Measurements from ENCODE around the gene UAP1L1. TPM values are rescaled to one million over a fixed set of nuclear protein-coding genes. Genes with fewer than 3 reads are reported as not detected.
"Not testable (repeated sequence)": the region's sequence is repeated elsewhere in the genome, so short reads cannot be mapped to it uniquely, and the experiment has no call there.

Gene UAP1L1
- total RNA-seq, 2 experiments from 2014 or later, result 49.8 to 50.1 TPM

GRCh38 chr9:137115394-137116026 lies 38.2 kb downstream of the UAP1L1 start:
- H3K36me3 Mint-ChIP-seq (ENCODE audit: low read depth), result peaks cover 12% of the 10 kb centered on the region
- peak overlapping the region; percentile 56 for H3K4me3 Mint-ChIP-seq
- peaks cover 10% of the 10 kb centered on the region for H3K4me1 Mint-ChIP-seq (ENCODE audit: low read depth)
- ChIA-PET CTCF (interaction anchor here (0.6 to 2.4 kb wide), 4 partner anchors 11 to 121 kb away, joined by 3 to 14 read pairs (median 4); partner anchors contain the start of gene RNF224), POLR2A (interaction anchor here (0.5 to 1.6 kb wide), 9 partner anchors 12 to 216 kb away, joined by 3 to 8 read pairs (median 3); partner anchors contain the start of gene RNF224)
- TF ChIP-seq, protein P1, sequence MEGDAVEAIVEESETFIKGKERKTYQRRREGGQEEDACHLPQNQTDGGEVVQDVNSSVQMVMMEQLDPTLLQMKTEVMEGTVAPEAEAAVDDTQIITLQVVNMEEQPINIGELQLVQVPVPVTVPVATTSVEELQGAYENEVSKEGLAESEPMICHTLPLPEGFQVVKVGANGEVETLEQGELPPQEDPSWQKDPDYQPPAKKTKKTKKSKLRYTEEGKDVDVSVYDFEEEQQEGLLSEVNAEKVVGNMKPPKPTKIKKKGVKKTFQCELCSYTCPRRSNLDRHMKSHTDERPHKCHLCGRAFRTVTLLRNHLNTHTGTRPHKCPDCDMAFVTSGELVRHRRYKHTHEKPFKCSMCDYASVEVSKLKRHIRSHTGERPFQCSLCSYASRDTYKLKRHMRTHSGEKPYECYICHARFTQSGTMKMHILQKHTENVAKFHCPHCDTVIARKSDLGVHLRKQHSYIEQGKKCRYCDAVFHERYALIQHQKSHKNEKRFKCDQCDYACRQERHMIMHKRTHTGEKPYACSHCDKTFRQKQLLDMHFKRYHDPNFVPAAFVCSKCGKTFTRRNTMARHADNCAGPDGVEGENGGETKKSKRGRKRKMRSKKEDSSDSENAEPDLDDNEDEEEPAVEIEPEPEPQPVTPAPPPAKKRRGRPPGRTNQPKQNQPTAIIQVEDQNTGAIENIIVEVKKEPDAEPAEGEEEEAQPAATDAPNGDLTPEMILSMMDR (IDR thresholded peaks at IDR 0.05), result no peak
- DNase-seq (no peak), ATAC-seq (no peak)
- no peak overlapping the region for H3K27ac Mint-ChIP-seq
- H3K9me3 Mint-ChIP-seq, result no peaks in the 10 kb centered on the region
- no peaks in the 10 kb centered on the region for H3K27me3 Mint-ChIP-seq
- intact Hi-C loops (cut with micrococcal nuclease), result no loop called here

DNA sequence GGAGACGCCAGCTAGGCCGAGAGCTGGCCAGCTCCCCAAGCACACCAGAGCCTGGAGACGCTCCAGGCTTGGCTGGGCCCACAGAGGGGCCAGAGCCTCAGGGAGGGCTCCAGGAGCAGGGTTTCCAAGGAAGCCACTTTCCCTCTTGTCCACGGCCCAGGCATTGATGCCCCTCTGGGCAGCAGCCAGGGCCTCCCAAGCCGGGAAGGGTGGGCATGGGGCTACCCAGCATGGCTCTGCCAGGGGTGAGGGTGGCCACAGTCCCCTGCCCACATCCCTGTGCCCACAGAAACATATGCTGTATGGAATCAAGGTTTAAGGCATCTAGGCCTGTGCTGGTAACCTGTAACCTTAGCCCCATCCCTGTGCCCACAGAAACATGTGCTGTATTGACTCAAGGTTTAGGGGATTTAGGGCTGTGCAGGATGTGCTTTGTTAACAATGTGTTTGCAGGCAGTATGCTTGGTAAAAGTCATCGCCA lies 38.8 kb downstream of the UAP1L1 start:
- DNase-seq (no peak), ATAC-seq (no peak)
- Mint-ChIP-seq H3K4me3 (peak overlapping the region; percentile 56), H3K27ac (no peak overlapping the region), H3K36me3 (ENCODE audit: low read depth) (peaks cover 8% of the 10 kb centered on the region), H3K4me1 (ENCODE audit: low read depth) (peaks cover 10% of the 10 kb centered on the region), H3K27me3 (no peaks in the 10 kb centered on the region), H3K9me3 (no peaks in the 10 kb centered on the region)
- ChIA-PET CTCF (no interaction called here), POLR2A (interaction anchor here (0.5 to 1.6 kb wide), 4 partner anchors 13 to 216 kb away, joined by 3 to 4 read pairs (median 4); no protein-coding TSS in a partner anchor)
- TF ChIP-seq, protein P1 (IDR thresholded peaks at IDR 0.05), result no peak
- intact Hi-C loops (cut with micrococcal nuclease), result no loop called here

- Mint-ChIP-seq H3K4me3 (no peak overlapping the region), H3K4me1 (ENCODE audit: low read depth) (peaks cover 10% of the 10 kb centered on the region), H3K9me3 (no peaks in the 10 kb centered on the region), H3K27ac (no peak overlapping the region), H3K36me3 (ENCODE audit: low read depth) (peaks cover 8% of the 10 kb centered on the region), H3K27me3 (no peaks in the 10 kb centered on the region)
- intact Hi-C loops (cut with micrococcal nuclease), result no loop called here
- TF ChIP-seq, protein P1 (IDR thresholded peaks at IDR 0.05), result no peak
- ATAC-seq (no peak), DNase-seq (no peak)
- ChIA-PET CTCF (interaction anchor here (1.6 kb wide), 1 partner anchor 22 kb away, joined by 3 read pairs; the partner anchor contains the start of gene GRIN1), POLR2A (interaction anchor here (1.6 kb wide), 1 partner anchor 92 kb away, joined by 3 read pairs; no protein-coding TSS in a partner anchor)
Measured at GRCh38 chr9:137116728-137117127, 39.4 kb downstream of the UAP1L1 start.

- POLR2A ChIA-PET, result interaction anchor here (1.6 kb wide), 1 partner anchor 91 kb away, joined by 3 read pairs; no protein-coding TSS in a partner anchor
- Mint-ChIP-seq H3K36me3 (ENCODE audit: low read depth) (peaks cover 8% of the 10 kb centered on the region), H3K4me1 (ENCODE audit: low read depth) (peaks cover 10% of the 10 kb centered on the region), H3K27me3 (no peaks in the 10 kb centered on the region), H3K9me3 (no peaks in the 10 kb centered on the region), H3K4me3 (no peak overlapping the region), H3K27ac (no peak overlapping the region)
- CTCF ChIA-PET, result interaction anchor here (1.6 to 2.2 kb wide), 3 partner anchors 21 to 110 kb away, joined by 3 to 16 read pairs (median 6); partner anchors contain the start of genes GRIN1 and RNF224
- TF ChIP-seq, protein P1 (IDR thresholded peaks at IDR 0.05), result no peak
- ATAC-seq, result no peak
- intact Hi-C loops (cut with micrococcal nuclease), result no loop called here
- DNase-seq, result no peak
Measured at GRCh38 chr9:137117269-137117731, 40.0 kb downstream of the UAP1L1 start.

GRCh38 chr9:137118092-137118603 lies 40.8 kb downstream of the UAP1L1 start:
- intact Hi-C loops (cut with micrococcal nuclease); H3K9me3 Mint-ChIP-seq; H3K4me3 Mint-ChIP-seq; H3K27me3 Mint-ChIP-seq; H3K4me1 Mint-ChIP-seq (ENCODE audit: low read depth); ATAC-seq; H3K36me3 Mint-ChIP-seq (ENCODE audit: low read depth); DNase-seq; H3K27ac Mint-ChIP-seq: not testable (repeated sequence)
- ChIA-PET CTCF (interaction anchor here (0.7 to 2.2 kb wide), 9 partner anchors 9 to 120 kb away, joined by 3 to 16 read pairs (median 3); partner anchors contain the start of genes CYSRT1, GRIN1 and RNF224), POLR2A (interaction anchor here (0.8 kb wide), 1 partner anchor 12 kb away, joined by 3 read pairs; no protein-coding TSS in a partner anchor)

DNA sequence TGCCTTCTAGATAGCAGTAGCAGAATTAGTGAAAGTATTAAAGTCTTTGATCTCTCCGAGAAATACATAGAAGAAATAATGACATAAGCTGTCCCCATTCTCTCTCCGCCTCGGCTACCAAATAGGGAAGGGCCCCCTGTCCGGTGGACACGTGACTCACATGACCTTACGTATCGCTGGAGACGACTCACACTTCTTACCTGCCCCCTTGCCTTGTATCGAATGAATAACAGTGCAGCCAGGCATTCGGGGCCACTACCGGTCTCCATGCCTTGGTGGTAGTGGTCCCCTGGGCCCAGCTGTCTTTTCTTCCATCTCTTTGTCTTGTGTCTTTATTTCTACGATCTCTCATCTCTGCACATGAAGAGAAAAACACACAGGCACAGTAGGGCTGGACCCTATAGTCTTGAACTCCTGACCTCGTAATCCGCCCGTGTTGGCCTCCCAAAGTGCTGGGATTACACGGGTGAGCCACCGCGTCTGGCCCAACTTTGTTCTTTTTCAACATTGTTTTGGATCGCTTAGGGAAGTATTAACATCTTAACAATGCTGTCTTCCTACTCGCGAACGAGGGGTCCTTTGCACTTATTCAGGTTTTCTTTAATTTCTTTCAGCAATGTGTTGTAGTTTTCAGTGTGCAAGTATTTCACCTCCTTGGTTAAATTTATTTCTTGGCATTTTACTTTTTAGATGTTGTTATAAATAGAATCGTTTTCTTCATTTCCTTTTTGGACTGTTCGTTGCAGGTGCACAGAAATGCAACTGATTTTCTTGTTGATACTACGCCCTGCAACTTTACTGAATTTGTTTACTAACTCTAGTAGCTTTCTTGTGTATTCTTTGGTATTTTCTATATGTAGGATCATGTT lies 44.8 kb downstream of the UAP1L1 start:
- DNase-seq; H3K27ac Mint-ChIP-seq; H3K27me3 Mint-ChIP-seq; POLR2A ChIA-PET; H3K4me3 Mint-ChIP-seq; H3K36me3 Mint-ChIP-seq (ENCODE audit: low read depth); H3K9me3 Mint-ChIP-seq: not testable (repeated sequence)
- CTCF ChIA-PET, result interaction anchor here (1.0 to 1.8 kb wide), 5 partner anchors 53 to 105 kb away, joined by 3 to 9 read pairs (median 4); partner anchors contain the start of genes CYSRT1, RNF224 and TPRN
- intact Hi-C loops (cut with micrococcal nuclease), result loop anchor here (5.0 to 10.0 kb wide), 2 partner anchors 53 to 105 kb away; partner anchors contain the start of genes CYSRT1, LRRC26, RNF224 and TMEM210
- ATAC-seq, result peak; percentile 23
- H3K4me1 Mint-ChIP-seq (ENCODE audit: low read depth), result peaks cover 17% of the 10 kb centered on the region

Data from activated CD8-positive, alpha-beta T cell treated with anti-CD3 and anti-CD28 coated beads for 36 hours (primary cell).